ENCODE data around the gene FNDC10.
A peak's percentile ranks its signal among the peaks of the same experiment; 100 is the strongest.

FNDC10 gene

DNA sequence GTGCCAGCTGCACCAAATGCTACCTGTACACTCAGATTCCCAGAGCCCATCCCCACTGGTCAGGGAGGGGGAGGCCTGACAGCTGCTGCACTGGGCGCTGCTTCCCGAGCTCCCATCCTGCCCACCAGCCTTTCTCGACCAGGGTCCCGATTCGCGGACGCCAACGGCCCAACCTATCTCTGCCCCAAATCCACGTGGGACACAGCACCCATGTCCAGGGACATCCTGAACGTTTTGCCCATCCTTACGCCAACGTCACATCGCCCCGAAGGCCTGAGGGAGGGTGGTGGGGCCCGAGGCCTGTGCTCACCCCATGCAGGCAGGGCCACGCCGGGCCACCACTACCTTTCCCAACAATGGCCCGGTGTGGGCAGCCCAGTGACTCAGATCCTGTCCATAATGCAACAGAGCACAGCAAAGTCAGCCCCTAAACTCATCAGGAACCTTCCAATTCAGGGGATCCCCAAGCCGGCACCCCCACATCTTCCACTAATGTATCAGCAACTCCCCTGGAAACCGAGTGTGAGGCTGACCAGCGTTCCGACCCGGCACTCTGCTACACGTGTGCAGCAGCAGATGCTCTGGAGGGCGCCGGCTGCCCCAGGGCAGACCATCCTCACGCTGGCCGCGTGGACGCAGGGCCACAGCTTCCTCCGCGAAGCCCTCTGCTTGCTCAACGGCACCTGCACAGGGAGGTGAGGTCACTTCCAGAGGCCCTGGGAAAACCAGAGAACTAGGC is 48.2 kb downstream of the FNDC10 start:
- TF ChIP-seq ESRRG (CRISPR knock-in tag; IDR thresholded peaks at IDR 0.05): no peak
- TF ChIP-seq ZNF565 (CRISPR knock-in tag; conservative IDR thresholded peaks at IDR 0.05; ENCODE audit: low read depth): no peak
- no peak for TF ChIP-seq ZFP30 (CRISPR knock-in tag; IDR thresholded peaks at IDR 0.05)
- TF ChIP-seq, protein P1, sequence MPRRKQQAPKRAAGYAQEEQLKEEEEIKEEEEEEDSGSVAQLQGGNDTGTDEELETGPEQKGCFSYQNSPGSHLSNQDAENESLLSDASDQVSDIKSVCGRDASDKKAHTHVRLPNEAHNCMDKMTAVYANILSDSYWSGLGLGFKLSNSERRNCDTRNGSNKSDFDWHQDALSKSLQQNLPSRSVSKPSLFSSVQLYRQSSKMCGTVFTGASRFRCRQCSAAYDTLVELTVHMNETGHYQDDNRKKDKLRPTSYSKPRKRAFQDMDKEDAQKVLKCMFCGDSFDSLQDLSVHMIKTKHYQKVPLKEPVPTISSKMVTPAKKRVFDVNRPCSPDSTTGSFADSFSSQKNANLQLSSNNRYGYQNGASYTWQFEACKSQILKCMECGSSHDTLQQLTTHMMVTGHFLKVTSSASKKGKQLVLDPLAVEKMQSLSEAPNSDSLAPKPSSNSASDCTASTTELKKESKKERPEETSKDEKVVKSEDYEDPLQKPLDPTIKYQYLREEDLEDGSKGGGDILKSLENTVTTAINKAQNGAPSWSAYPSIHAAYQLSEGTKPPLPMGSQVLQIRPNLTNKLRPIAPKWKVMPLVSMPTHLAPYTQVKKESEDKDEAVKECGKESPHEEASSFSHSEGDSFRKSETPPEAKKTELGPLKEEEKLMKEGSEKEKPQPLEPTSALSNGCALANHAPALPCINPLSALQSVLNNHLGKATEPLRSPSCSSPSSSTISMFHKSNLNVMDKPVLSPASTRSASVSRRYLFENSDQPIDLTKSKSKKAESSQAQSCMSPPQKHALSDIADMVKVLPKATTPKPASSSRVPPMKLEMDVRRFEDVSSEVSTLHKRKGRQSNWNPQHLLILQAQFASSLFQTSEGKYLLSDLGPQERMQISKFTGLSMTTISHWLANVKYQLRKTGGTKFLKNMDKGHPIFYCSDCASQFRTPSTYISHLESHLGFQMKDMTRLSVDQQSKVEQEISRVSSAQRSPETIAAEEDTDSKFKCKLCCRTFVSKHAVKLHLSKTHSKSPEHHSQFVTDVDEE (CRISPR knock-in tag; IDR thresholded peaks at IDR 0.05): no peak
- TF ChIP-seq OSR1 (CRISPR knock-in tag; IDR thresholded peaks at IDR 0.05): no peak
- no peak for TF ChIP-seq RARB (CRISPR knock-in tag; IDR thresholded peaks at IDR 0.05)
- TF ChIP-seq CSRNP3 (CRISPR knock-in tag; IDR thresholded peaks at IDR 0.05): no peak
- TF ChIP-seq ZC3H10 (CRISPR knock-in tag; IDR thresholded peaks at IDR 0.05): no peak
- TF ChIP-seq TOX (CRISPR knock-in tag; IDR thresholded peaks at IDR 0.05; ENCODE audit: borderline replicate concordance): no peak
- TF ChIP-seq ZNF70 (CRISPR knock-in tag; IDR thresholded peaks at IDR 0.05): no peak
- no peak for TF ChIP-seq GLIS3 (CRISPR knock-in tag; IDR thresholded peaks at IDR 0.05)
- no peak for ATAC-seq

GRCh38 chr1:1550591-1551432 is 49.1 kb downstream of the FNDC10 start:
- TF ChIP-seq GLIS3 (CRISPR knock-in tag; IDR thresholded peaks at IDR 0.05): no peak
- no peak for TF ChIP-seq ZC3H10 (CRISPR knock-in tag; IDR thresholded peaks at IDR 0.05)
- TF ChIP-seq TOX (CRISPR knock-in tag; IDR thresholded peaks at IDR 0.05; ENCODE audit: borderline replicate concordance): no peak
- no peak for TF ChIP-seq RARB (CRISPR knock-in tag; IDR thresholded peaks at IDR 0.05)
- TF ChIP-seq CSRNP3 (CRISPR knock-in tag; IDR thresholded peaks at IDR 0.05): no peak
- no peak for TF ChIP-seq PPARA (CRISPR knock-in tag; IDR thresholded peaks at IDR 0.05; ENCODE audit: borderline replicate concordance)
- TF ChIP-seq, protein P2, sequence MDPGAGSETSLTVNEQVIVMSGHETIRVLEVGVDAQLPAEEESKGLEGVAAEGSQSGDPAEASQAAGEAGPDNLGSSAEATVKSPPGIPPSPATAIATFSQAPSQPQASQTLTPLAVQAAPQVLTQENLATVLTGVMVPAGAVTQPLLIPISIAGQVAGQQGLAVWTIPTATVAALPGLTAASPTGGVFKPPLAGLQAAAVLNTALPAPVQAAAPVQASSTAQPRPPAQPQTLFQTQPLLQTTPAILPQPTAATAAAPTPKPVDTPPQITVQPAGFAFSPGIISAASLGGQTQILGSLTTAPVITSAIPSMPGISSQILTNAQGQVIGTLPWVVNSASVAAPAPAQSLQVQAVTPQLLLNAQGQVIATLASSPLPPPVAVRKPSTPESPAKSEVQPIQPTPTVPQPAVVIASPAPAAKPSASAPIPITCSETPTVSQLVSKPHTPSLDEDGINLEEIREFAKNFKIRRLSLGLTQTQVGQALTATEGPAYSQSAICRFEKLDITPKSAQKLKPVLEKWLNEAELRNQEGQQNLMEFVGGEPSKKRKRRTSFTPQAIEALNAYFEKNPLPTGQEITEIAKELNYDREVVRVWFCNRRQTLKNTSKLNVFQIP (CRISPR knock-in tag; IDR thresholded peaks at IDR 0.05; ENCODE audit: borderline replicate concordance, low read depth): no peak
- no peak for TF ChIP-seq ARNTL (CRISPR knock-in tag; IDR thresholded peaks at IDR 0.05; ENCODE audit: borderline replicate concordance, low read depth)
- TF ChIP-seq ZNF8 (CRISPR knock-in tag; IDR thresholded peaks at IDR 0.05): no peak
- TF ChIP-seq ISL1 (CRISPR knock-in tag; IDR thresholded peaks at IDR 0.05): no peak
- ATAC-seq: peak; percentile 56

GRCh38 chr1:1550087-1550486 is 49.8 kb downstream of the FNDC10 start:
- TF ChIP-seq ARNTL (CRISPR knock-in tag; IDR thresholded peaks at IDR 0.05; ENCODE audit: borderline replicate concordance, low read depth) (no peak), ZFP3 (CRISPR knock-in tag; IDR thresholded peaks at IDR 0.05) (no peak), PPARA (CRISPR knock-in tag; IDR thresholded peaks at IDR 0.05; ENCODE audit: borderline replicate concordance) (no peak), ZFP30 (CRISPR knock-in tag; IDR thresholded peaks at IDR 0.05) (no peak), ISL1 (CRISPR knock-in tag; IDR thresholded peaks at IDR 0.05) (no peak), ESRRG (CRISPR knock-in tag; IDR thresholded peaks at IDR 0.05) (no peak), ZNF565 (CRISPR knock-in tag; conservative IDR thresholded peaks at IDR 0.05; ENCODE audit: low read depth) (no peak)
- TF ChIP-seq, protein P3, sequence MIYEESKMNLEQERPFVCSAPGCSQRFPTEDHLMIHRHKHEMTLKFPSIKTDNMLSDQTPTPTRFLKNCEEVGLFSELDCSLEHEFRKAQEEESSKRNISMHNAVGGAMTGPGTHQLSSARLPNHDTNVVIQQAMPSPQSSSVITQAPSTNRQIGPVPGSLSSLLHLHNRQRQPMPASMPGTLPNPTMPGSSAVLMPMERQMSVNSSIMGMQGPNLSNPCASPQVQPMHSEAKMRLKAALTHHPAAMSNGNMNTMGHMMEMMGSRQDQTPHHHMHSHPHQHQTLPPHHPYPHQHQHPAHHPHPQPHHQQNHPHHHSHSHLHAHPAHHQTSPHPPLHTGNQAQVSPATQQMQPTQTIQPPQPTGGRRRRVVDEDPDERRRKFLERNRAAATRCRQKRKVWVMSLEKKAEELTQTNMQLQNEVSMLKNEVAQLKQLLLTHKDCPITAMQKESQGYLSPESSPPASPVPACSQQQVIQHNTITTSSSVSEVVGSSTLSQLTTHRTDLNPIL (CRISPR knock-in tag; IDR thresholded peaks at IDR 0.05; ENCODE audit: low read depth): no peak
- ATAC-seq: no peak
